Measurements from ENCODE around the gene CCDC13. TPM values are rescaled to one million over a fixed set of nuclear protein-coding genes. Genes with fewer than 3 reads are reported as not detected.

CCDC13 gene
- total and polyA plus RNA-seq, 2 of the 13 experiments (the other 11 are each of a cell fraction or from before 2014, with no cell fraction given), result 0.22 to 0.51 TPM

DNA sequence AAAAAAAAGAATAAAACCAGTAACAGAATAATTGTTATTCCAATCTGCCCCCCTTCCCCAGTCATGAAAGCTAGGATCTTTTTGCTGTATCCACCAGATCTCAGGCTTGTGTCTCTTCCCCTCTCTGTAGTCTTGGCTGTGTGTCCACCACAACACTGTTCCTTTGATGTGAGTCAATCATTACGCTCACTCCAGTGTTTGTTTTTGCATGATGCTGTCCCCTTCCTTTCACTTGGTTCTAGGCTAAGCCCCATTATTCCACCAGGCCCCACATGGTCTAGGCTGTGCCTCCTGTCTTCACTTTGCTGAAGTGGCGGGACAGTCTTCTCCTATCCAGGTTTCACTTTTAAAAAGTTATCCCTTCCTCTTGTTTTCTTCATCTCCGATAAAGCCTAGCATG is 49.8 kb upstream of the CCDC13 start (continued):
- no peak for TF ChIP-seq SOX6 (IDR thresholded peaks at IDR 0.05)
- TF ChIP-seq SOX6 (CRISPR knock-in tag; IDR thresholded peaks at IDR 0.05), result 0 out of 2 replicates have a peak, but pooled peaks have one; percentile 9
- TF ChIP-seq DPF2 (CRISPR knock-in tag; IDR thresholded peaks at IDR 0.05; ENCODE audit: borderline replicate concordance, low read depth), result no peak
- 0 out of 2 replicates have a peak, but pooled peaks have one; percentile 24 for TF ChIP-seq ZNF331 (CRISPR knock-in tag; IDR thresholded peaks at IDR 0.05)
- TF ChIP-seq SMARCE1 (IDR thresholded peaks at IDR 0.05; ENCODE audit: borderline replicate concordance), result no peak
- TF ChIP-seq ZBTB20 (CRISPR knock-in tag; IDR thresholded peaks at IDR 0.05; ENCODE audit: borderline replicate concordance, low read depth), result no peak
- TF ChIP-seq ZNF768 (CRISPR knock-in tag; IDR thresholded peaks at IDR 0.05), result peak; percentile 16; the same call in 1 of the 2 replicates
- TF ChIP-seq, protein P1, sequence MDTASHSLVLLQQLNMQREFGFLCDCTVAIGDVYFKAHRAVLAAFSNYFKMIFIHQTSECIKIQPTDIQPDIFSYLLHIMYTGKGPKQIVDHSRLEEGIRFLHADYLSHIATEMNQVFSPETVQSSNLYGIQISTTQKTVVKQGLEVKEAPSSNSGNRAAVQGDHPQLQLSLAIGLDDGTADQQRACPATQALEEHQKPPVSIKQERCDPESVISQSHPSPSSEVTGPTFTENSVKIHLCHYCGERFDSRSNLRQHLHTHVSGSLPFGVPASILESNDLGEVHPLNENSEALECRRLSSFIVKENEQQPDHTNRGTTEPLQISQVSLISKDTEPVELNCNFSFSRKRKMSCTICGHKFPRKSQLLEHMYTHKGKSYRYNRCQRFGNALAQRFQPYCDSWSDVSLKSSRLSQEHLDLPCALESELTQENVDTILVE (CRISPR knock-in tag; IDR thresholded peaks at IDR 0.05), result 0 out of 2 replicates have a peak, but pooled peaks have one; percentile 21
- peak; percentile 56; the same call in 1 of the 2 replicates for TF ChIP-seq MIER3 (CRISPR knock-in tag; IDR thresholded peaks at IDR 0.05; ENCODE audit: borderline replicate concordance)
- TF ChIP-seq ZMYM3 (CRISPR knock-in tag; IDR thresholded peaks at IDR 0.05), result 0 out of 2 replicates have a peak, but pooled peaks have one; percentile 5
- TF ChIP-seq DMAP1 (CRISPR knock-in tag; IDR thresholded peaks at IDR 0.05), result 0 out of 2 replicates have a peak, but pooled peaks have one; percentile 33
- 0 out of 2 replicates have a peak, but pooled peaks have one; percentile 15 for TF ChIP-seq CREM (IDR thresholded peaks at IDR 0.05)
- no peak for TF ChIP-seq CREM (CRISPR knock-in tag; IDR thresholded peaks at IDR 0.05)
- no peak for TF ChIP-seq NPAS2 (CRISPR knock-in tag; IDR thresholded peaks at IDR 0.05; ENCODE audit: borderline replicate concordance)
- peak; percentile 49 for TF ChIP-seq SALL1 (CRISPR knock-in tag; IDR thresholded peaks at IDR 0.05)
- TF ChIP-seq TOPORS (CRISPR knock-in tag; IDR thresholded peaks at IDR 0.05), result no peak
- no peak for TF ChIP-seq ZNF354B (CRISPR knock-in tag; IDR thresholded peaks at IDR 0.05)
- TF ChIP-seq, protein P2, sequence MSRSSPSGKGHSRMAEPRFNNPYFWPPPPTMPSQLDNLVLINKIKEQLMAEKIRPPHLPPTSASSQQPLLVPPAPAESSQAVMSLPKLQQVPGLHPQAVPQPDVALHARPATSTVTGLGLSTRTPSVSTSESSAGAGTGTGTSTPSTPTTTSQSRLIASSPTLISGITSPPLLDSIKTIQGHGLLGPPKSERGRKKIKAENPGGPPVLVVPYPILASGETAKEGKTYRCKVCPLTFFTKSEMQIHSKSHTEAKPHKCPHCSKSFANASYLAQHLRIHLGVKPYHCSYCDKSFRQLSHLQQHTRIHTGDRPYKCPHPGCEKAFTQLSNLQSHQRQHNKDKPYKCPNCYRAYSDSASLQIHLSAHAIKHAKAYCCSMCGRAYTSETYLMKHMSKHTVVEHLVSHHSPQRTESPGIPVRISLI (CRISPR knock-in tag; IDR thresholded peaks at IDR 0.05; ENCODE audit: borderline replicate concordance), result peak; percentile 41; the same call in 1 of the 2 replicates
- peak; percentile 34; the same call in 1 of the 2 replicates for TF ChIP-seq PHF8 (CRISPR knock-in tag; IDR thresholded peaks at IDR 0.05)
- TF ChIP-seq FOXA3 (CRISPR knock-in tag; IDR thresholded peaks at IDR 0.05), result peak; percentile 69
- TF ChIP-seq ELF3 (CRISPR knock-in tag; IDR thresholded peaks at IDR 0.05), result peak; percentile 60
- TF ChIP-seq, protein P3, sequence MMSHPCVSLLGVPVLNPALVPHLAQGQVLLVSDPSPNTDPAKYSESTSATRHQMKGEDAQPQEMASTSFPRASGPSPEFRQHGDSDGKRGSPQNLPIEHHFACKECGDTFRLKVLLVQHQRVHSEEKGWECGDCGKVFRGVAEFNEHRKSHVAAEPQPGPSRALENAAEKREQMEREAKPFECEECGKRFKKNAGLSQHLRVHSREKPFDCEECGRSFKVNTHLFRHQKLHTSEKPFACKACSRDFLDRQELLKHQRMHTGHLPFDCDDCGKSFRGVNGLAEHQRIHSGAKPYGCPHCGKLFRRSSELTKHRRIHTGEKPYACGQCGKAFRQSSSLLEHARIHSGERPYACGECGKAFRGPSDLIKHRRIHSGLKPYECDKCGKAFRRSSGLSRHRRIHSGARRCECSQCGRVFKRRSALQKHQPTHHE (CRISPR knock-in tag; IDR thresholded peaks at IDR 0.05; ENCODE audit: borderline replicate concordance), result no peak
- peak; percentile 12; the same call in 1 of the 2 replicates for TF ChIP-seq IRF2 (CRISPR knock-in tag; IDR thresholded peaks at IDR 0.05)
- TF ChIP-seq LCORL (IDR thresholded peaks at IDR 0.05), result no peak
- TF ChIP-seq LCORL (CRISPR knock-in tag; IDR thresholded peaks at IDR 0.05), result peak; percentile 43; the same call in 1 of the 2 replicates
- TF ChIP-seq, protein P4, sequence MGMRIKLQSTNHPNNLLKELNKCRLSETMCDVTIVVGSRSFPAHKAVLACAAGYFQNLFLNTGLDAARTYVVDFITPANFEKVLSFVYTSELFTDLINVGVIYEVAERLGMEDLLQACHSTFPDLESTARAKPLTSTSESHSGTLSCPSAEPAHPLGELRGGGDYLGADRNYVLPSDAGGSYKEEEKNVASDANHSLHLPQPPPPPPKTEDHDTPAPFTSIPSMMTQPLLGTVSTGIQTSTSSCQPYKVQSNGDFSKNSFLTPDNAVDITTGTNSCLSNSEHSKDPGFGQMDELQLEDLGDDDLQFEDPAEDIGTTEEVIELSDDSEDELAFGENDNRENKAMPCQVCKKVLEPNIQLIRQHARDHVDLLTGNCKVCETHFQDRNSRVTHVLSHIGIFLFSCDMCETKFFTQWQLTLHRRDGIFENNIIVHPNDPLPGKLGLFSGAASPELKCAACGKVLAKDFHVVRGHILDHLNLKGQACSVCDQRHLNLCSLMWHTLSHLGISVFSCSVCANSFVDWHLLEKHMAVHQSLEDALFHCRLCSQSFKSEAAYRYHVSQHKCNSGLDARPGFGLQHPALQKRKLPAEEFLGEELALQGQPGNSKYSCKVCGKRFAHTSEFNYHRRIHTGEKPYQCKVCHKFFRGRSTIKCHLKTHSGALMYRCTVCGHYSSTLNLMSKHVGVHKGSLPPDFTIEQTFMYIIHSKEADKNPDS (CRISPR knock-in tag; IDR thresholded peaks at IDR 0.05), result no peak

All from HepG2 (cell line).